Right atrium auricular region (tissue), 2 donors: ENCODE results near the gene FKBP15. TPM values are rescaled to one million over a fixed set of nuclear protein-coding genes. Genes with fewer than 3 reads are reported as not detected.
A peak's percentile ranks its signal among the peaks of the same experiment; 100 is the strongest.

Experiments used
- DNase-seq: peaks from one replicate; pipeline ENCODE4 v3.0.0-alpha.2; 2019; ENCODE audit warnings: low spot score
- H3K27ac ChIP-seq, 2 donors: fragments of 200-600 bp; sonication (generic); 1 replicate in 1 of 2; 2 replicates in 1 of 2; pipeline ENCODE4 v1.5.1; 2016 to 2019
- H3K27me3 ChIP-seq, 2 donors: fragments of 200-600 bp; sonication (generic); one replicate each; pipeline versions ENCODE4 v1.5.1 to v1.6.0; 2017 to 2019
- H3K36me3 ChIP-seq: fragments of 200-600 bp; sonication (generic); one replicate; pipeline ENCODE4 v1.5.1; 2016
- H3K4me1 ChIP-seq, 2 donors: fragments of 200-600 bp; sonication (generic); one replicate each; pipeline versions ENCODE4 v1.5.1 to v1.6.0; 2017 to 2019
- H3K4me3 ChIP-seq, 2 donors: fragments of 200-600 bp; sonication (generic); 1 replicate in 1 of 2; 2 replicates in 1 of 2; pipeline ENCODE4 v1.5.1; 2017 to 2019; ENCODE audit warnings: mild to moderate bottlenecking in 1 of 2, moderate library complexity in 1 of 2
- H3K9me3 ChIP-seq, 2 donors: fragments of 200-600 bp; sonication (generic); one replicate each; pipeline ENCODE4 v1.5.1; 2019
- total RNA-seq, 2 donors: library from RNA; depleted of rRNA; stranded (reverse); fragments of >200 nt; gene quantifications; one replicate each; pipeline ENCODE4 v1.1.0, GENCODE V29; 2016
- TF ChIP-seq, protein P1 (sequence below), 2 donors: fragments of 200-600 bp; sonication (generic); IDR thresholded peaks; one replicate each; pipeline ENCODE4 v1.5.1; 2019; ENCODE audit warnings: antibody characterized with exemption in 2 of 2

Gene FKBP15
- total RNA-seq, 2 donors from 2014 or later, result 14.7 to 16.6 TPM

DNA sequence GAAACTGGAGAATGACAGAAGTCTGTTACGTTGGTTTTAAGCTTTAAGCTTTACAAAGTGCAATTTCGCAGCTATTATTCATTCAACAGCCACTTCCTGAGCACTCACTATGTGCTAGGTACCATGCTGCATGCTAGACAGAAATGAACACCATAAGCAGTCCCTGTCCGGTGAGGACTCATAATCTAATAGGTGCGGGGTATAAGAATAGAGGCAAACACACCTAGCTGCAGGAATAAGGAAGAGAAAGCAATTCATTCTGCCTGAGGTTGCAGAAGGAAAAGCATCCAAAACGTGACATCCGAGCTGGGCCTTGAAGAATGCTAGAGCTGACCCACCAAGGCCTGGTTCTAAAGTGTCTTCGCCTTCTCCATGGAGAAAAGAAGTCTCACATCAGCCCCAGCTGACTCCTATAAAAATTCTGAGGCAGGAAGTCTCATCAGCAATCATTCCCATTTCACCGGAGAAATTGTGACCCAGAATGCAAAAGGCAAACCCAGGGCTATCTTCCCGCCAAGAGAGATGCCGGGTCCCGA is 542 bp downstream of the FKBP15 start:
- no peaks in the 10 kb centered on the region for H3K27me3 ChIP-seq
- H3K9me3 ChIP-seq, result no peaks in the 10 kb centered on the region
- peaks cover 0 to 38% of the 10 kb centered on the region in 2 donors for H3K4me1 ChIP-seq
- TF ChIP-seq, protein P1, sequence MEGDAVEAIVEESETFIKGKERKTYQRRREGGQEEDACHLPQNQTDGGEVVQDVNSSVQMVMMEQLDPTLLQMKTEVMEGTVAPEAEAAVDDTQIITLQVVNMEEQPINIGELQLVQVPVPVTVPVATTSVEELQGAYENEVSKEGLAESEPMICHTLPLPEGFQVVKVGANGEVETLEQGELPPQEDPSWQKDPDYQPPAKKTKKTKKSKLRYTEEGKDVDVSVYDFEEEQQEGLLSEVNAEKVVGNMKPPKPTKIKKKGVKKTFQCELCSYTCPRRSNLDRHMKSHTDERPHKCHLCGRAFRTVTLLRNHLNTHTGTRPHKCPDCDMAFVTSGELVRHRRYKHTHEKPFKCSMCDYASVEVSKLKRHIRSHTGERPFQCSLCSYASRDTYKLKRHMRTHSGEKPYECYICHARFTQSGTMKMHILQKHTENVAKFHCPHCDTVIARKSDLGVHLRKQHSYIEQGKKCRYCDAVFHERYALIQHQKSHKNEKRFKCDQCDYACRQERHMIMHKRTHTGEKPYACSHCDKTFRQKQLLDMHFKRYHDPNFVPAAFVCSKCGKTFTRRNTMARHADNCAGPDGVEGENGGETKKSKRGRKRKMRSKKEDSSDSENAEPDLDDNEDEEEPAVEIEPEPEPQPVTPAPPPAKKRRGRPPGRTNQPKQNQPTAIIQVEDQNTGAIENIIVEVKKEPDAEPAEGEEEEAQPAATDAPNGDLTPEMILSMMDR (IDR thresholded peaks at IDR 0.05), result no peak
- peaks cover 5% of the 10 kb centered on the region for H3K36me3 ChIP-seq
- DNase-seq, result no peak
- peak overlapping the region; percentile 85 to 91 for H3K27ac ChIP-seq
- H3K4me3 ChIP-seq, result peak overlapping the region; percentile 83 to 97

DNA sequence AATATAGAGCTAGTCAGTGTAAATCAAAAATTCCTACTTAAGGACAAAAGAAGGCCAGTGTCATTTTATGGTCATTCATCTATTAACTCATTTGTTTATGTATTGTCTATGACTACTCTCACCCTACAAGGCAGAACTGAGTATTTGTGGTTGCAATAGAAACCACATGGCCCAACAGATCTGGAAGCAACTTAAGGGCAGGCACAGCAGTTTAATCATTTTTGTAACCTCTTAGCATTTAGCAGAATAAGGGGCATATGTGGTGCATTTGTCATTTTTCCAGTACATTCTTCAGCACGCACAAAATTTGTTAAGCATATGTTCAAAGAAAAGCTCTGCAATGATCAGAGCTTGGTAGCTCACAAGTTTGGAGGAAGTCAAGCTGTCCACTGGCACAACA is 1.1 kb downstream of the FKBP15 start:
- DNase-seq, result no peak
- H3K36me3 ChIP-seq, result peaks cover 5% of the 10 kb centered on the region
- TF ChIP-seq, protein P1 (IDR thresholded peaks at IDR 0.05), result no peak
- H3K27ac ChIP-seq, result peak overlapping the region; percentile 7 to 91
- peak overlapping the region; percentile 83 to 97 for H3K4me3 ChIP-seq
- no peaks in the 10 kb centered on the region for H3K27me3 ChIP-seq
- H3K4me1 ChIP-seq, result peaks cover 0 to 38% of the 10 kb centered on the region in 2 donors
- H3K9me3 ChIP-seq, result no peaks in the 10 kb centered on the region

DNA sequence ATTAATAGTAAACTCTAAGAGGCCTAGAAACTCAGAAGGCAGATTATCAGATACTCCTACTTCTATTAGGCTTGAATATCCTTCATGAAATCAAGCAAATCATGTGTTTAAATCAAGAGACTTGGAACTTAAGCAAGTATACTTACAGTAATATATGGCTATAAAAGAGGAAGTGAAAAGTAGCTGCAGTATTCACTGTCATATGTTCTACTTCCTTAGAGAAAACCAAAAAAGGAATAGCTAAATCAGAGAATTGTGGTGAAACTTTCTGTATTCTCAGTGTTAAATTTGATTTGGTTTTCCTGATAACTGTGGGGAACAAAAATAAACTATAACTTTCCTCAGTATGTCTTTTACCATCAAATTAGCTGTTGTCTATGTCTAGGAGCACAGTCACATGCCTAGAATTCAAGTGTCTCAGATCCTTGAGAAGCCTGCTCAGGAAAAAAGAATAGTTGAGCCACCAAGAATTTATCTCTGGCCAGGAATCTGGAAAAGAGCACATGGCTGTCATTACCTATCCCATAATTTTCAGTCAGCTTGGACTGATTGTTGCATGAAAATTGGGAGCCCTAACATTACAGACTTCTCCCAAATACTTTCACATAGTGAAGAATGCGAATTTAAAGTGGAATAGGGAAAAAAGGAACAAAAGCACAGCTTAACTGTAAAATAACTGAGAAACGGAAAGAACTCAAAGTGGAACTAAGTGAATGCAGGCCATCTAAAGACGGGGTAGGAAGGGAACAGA is 1.7 kb downstream of the FKBP15 start:
- H3K27ac ChIP-seq, result peak overlapping the region; percentile 7 to 40
- no peaks in the 10 kb centered on the region for H3K9me3 ChIP-seq
- no peak overlapping the region for H3K4me3 ChIP-seq
- peaks cover 5% of the 10 kb centered on the region for H3K36me3 ChIP-seq
- DNase-seq, result no peak
- TF ChIP-seq, protein P1 (IDR thresholded peaks at IDR 0.05), result no peak
- no peaks in the 10 kb centered on the region for H3K27me3 ChIP-seq
- H3K4me1 ChIP-seq, result peaks cover 0 to 38% of the 10 kb centered on the region in 2 donors

DNA sequence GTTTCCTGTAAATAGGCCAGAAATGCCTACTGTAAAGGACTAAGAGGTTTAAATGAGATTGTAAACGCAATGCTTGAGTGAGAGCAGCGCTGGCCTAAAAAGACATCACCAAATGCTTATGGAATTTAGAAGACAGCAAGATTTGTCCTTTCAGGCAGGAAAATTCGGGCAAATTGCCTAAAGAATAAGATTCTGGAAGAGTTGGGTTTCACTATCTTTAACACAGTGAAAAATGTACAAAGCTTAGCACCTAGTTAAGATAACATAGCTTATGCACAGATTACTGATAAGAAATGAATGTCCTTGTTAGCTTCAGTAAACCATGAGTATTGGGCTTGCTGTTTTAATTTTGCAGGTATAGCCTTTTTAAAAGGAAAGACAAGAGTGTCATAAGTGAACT is 4.7 kb downstream of the FKBP15 start:
- Histone ChIP-seq H3K9me3 (no peaks in the 10 kb centered on the region), H3K27me3 (no peaks in the 10 kb centered on the region), H3K27ac (no peak overlapping the region), H3K4me1 (peaks cover 0 to 17% of the 10 kb centered on the region in 2 donors), H3K4me3 (no peak overlapping the region), H3K36me3 (peaks cover 5% of the 10 kb centered on the region)
- no peak for DNase-seq
- TF ChIP-seq, protein P1 (IDR thresholded peaks at IDR 0.05), result no peak

DNA sequence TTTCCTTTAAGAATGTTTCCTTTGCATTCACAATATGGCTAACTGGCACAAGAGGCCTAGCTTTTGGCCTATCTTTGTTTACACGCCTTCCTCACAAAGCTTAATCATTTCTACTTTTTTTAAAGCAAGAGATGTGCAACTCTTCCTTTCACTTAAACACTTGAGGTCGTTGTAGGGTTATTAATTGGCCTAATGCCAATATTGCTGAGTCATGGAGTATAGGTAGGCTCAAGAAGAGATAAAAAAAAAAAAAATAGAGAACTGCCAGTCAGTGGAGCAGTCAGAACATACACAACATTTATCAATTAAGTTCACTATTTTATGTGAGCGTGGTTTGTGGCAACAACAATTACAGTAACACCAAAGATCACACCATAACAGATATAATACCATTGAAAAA is 5.9 kb downstream of the FKBP15 start:
- Histone ChIP-seq H3K27me3 (no peaks in the 10 kb centered on the region), H3K9me3 (no peaks in the 10 kb centered on the region), H3K27ac (no peak overlapping the region), H3K4me3 (no peak overlapping the region), H3K4me1 (peaks cover 0 to 11% of the 10 kb centered on the region in 2 donors), H3K36me3 (peaks cover 13% of the 10 kb centered on the region)
- no peak for DNase-seq
- TF ChIP-seq, protein P1 (IDR thresholded peaks at IDR 0.05), result no peak
